ENCODE results near the gene C19orf12. TPM values are rescaled to one million over a fixed set of nuclear protein-coding genes. Genes with fewer than 3 reads are reported as not detected.

C19orf12 gene
- total RNA-seq, 1 donor from 2014 or later: 47.9 TPM

- Mint-ChIP-seq H3K27me3 (ENCODE audit: insufficient read depth) (no peaks in the 10 kb centered on the region), H3K9me3 (no peaks in the 10 kb centered on the region), H3K27ac (peak overlapping the region; percentile 38), H3K4me3 (no peak overlapping the region), H3K36me3 (ENCODE audit: low read depth) (peaks cover 6% of the 10 kb centered on the region), H3K4me1 (ENCODE audit: low read depth) (peaks cover 59% of the 10 kb centered on the region)
- no peak for DNase-seq (ENCODE audit: low spot score)
- intact Hi-C loops (cut with micrococcal nuclease): no loop called here
Measured at GRCh38 chr19:29686285-29686805, 28.7 kb downstream of the C19orf12 start.

- Mint-ChIP-seq H3K27me3 (ENCODE audit: insufficient read depth) (no peaks in the 10 kb centered on the region), H3K4me3 (no peak overlapping the region), H3K27ac (no peak overlapping the region), H3K9me3 (no peaks in the 10 kb centered on the region), H3K4me1 (ENCODE audit: low read depth) (peaks cover 60% of the 10 kb centered on the region), H3K36me3 (ENCODE audit: low read depth) (peaks cover 5% of the 10 kb centered on the region)
- no peak for DNase-seq (ENCODE audit: low spot score)
- intact Hi-C loops (cut with micrococcal nuclease): no loop called here
Measured at GRCh38 chr19:29685326-29685725, 29.7 kb downstream of the C19orf12 start.

GRCh38 chr19:29683009-29683408, 32.1 kb downstream of the C19orf12 start:
- no peak for DNase-seq (ENCODE audit: low spot score)
- no peak overlapping the region for H3K27ac Mint-ChIP-seq
- no peaks in the 10 kb centered on the region for H3K9me3 Mint-ChIP-seq
- no peaks in the 10 kb centered on the region for H3K36me3 Mint-ChIP-seq (ENCODE audit: low read depth)
- no peaks in the 10 kb centered on the region for H3K27me3 Mint-ChIP-seq (ENCODE audit: insufficient read depth)
- intact Hi-C loops (cut with micrococcal nuclease): no loop called here
- no peak overlapping the region for H3K4me3 Mint-ChIP-seq
- H3K4me1 Mint-ChIP-seq (ENCODE audit: low read depth): peaks cover 53% of the 10 kb centered on the region

DNA sequence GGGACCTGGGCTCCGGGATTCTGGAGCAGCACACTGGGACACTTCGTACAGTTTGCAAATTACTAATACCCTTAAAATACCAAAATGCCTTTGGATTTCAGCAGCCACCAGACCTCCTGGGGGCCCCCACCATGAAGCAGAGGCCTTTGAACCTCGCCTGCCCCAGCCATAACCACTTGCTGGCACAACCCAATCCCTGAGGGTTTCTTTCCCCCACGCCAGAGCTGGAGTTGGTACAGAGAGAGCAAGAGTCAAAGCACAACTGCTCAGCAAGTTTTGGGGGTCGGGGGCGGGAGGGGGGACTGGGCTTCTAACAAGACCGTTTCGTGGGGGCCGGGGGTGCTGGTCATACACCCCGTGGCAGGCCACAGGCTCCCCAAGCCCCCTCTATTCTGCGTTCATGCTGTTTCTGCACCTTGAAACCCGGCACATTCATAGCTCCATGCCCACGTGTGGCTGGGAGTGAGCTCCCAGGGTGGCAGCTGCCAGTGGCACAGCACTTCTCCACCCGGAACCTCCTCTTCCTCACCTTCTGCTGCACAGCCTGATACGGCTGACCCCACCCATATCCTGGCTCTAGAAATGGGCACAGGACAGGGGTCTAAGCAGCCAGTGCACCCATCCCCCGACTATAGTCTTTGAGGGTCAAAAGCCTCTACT, 32.7 kb downstream of the C19orf12 start:
- H3K36me3 Mint-ChIP-seq (ENCODE audit: low read depth): no peaks in the 10 kb centered on the region
- no peaks in the 10 kb centered on the region for H3K27me3 Mint-ChIP-seq (ENCODE audit: insufficient read depth)
- no peak overlapping the region for H3K27ac Mint-ChIP-seq
- no peaks in the 10 kb centered on the region for H3K9me3 Mint-ChIP-seq
- intact Hi-C loops (cut with micrococcal nuclease): no loop called here
- H3K4me3 Mint-ChIP-seq: no peak overlapping the region
- no peak for DNase-seq (ENCODE audit: low spot score)
- peaks cover 46% of the 10 kb centered on the region for H3K4me1 Mint-ChIP-seq (ENCODE audit: low read depth)

GRCh38 chr19:29681422-29682235, 33.4 kb downstream of the C19orf12 start:
- Mint-ChIP-seq H3K4me1 (ENCODE audit: low read depth) (peaks cover 46% of the 10 kb centered on the region), H3K9me3 (no peaks in the 10 kb centered on the region), H3K36me3 (ENCODE audit: low read depth) (peaks cover 6% of the 10 kb centered on the region), H3K27ac (peak overlapping the region; percentile 86), H3K27me3 (ENCODE audit: insufficient read depth) (no peaks in the 10 kb centered on the region), H3K4me3 (peak overlapping the region; percentile 60)
- intact Hi-C loops (cut with micrococcal nuclease): loop anchor here (2.0 kb wide), 1 partner anchor 15 kb away; no protein-coding TSS in a partner anchor
- DNase-seq (ENCODE audit: low spot score): no peak

- intact Hi-C loops (cut with micrococcal nuclease): loop anchor here (1.0 to 2.0 kb wide), 2 partner anchors 10 to 14 kb away; no protein-coding TSS in a partner anchor
- H3K4me3 Mint-ChIP-seq: peak overlapping the region; percentile 60
Measured at GRCh38 chr19:29680937-29681336, 34.1 kb downstream of the C19orf12 start.

GRCh38 chr19:29680447-29680846, 34.6 kb downstream of the C19orf12 start:
- H3K9me3 Mint-ChIP-seq: no peaks in the 10 kb centered on the region
- H3K4me3 Mint-ChIP-seq: peak overlapping the region; percentile 37
- peaks cover 44% of the 10 kb centered on the region for H3K4me1 Mint-ChIP-seq (ENCODE audit: low read depth)
- H3K36me3 Mint-ChIP-seq (ENCODE audit: low read depth): peaks cover 15% of the 10 kb centered on the region
- no peaks in the 10 kb centered on the region for H3K27me3 Mint-ChIP-seq (ENCODE audit: insufficient read depth)
- H3K27ac Mint-ChIP-seq: peak overlapping the region; percentile 86
- intact Hi-C loops (cut with micrococcal nuclease): loop anchor here (1.0 to 2.0 kb wide), 2 partner anchors 9 to 14 kb away; no protein-coding TSS in a partner anchor
- DNase-seq (ENCODE audit: low spot score): peak; percentile 81

More at GRCh38 chr19:29680937-29681336, 34.1 kb downstream of the C19orf12 start:
- no peak for DNase-seq (ENCODE audit: low spot score)
- Mint-ChIP-seq H3K36me3 (ENCODE audit: low read depth) (peaks cover 12% of the 10 kb centered on the region), H3K4me1 (ENCODE audit: low read depth) (peaks cover 45% of the 10 kb centered on the region), H3K27me3 (ENCODE audit: insufficient read depth) (no peaks in the 10 kb centered on the region), H3K9me3 (no peaks in the 10 kb centered on the region), H3K27ac (peak overlapping the region; percentile 86)

DNA sequence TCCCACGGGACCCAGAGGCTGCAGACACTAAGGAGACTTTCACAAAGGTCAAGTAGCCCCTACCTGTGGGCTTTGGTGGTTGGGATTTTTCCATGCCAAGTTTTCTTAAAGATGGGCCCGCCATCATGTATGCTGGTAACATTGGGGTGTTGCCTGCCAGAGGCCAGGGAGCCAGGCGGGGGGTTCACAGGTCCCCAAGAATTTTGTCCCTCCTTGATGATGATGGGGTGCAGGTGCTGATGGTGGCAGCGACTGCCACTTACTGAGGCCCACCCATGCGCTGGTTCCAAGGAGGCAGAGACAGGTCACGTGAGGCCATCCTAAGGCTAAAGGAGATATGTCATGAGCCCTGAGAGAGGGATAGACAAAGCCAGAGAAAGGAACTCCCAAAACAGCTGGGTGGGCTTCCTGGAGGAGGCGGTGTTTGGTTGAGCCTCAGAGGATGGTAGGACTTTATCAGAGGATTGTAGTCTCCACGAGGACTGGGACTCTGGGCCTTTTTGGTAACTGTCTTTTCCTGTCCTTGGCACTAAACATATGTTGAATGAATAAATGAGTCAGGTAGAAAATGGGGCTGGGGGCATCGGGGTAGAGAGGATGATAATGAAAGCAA, 35.4 kb downstream of the C19orf12 start:
- Mint-ChIP-seq H3K9me3 (no peaks in the 10 kb centered on the region), H3K4me3 (peak overlapping the region; percentile 42), H3K27ac (peak overlapping the region; percentile 78), H3K4me1 (ENCODE audit: low read depth) (peaks cover 37% of the 10 kb centered on the region), H3K36me3 (ENCODE audit: low read depth) (peaks cover 16% of the 10 kb centered on the region), H3K27me3 (ENCODE audit: insufficient read depth) (no peaks in the 10 kb centered on the region)
- no peak for DNase-seq (ENCODE audit: low spot score)
- intact Hi-C loops (cut with micrococcal nuclease): loop anchor here (1.0 to 2.0 kb wide), 2 partner anchors 8 to 13 kb away; no protein-coding TSS in a partner anchor

DNA sequence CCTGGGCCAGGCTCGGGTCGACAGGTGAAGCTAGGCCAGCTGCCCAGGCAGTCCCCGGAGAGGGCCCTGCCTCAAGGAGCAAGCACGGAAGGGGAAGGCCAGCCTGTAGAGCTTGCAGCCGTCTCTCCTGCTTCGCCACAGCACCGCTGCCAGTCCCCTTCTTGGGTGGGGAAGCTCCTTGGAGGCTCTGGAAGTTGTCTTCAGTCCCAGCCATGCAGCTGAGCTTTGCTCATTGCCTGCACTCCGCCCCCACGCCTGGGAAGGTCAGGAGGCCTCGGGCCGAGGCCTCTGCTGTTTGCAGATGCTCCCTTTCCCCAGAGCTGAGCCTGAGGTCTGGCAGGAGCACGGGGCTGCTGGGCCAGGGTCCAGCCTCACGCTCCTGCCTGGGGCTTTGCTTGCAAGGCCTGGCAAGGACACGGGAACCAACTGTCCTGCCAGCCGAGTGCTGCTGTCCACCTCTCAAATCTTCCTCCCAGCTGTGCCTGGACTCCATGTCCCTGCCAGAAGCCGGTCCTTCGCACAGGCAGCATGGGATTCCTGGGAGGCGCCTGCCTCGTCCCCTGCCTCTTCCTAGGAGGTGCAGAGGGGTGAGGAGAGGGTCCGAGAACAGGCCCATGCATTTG, 36.5 kb downstream of the C19orf12 start:
- Mint-ChIP-seq H3K4me1 (ENCODE audit: low read depth) (peaks cover 35% of the 10 kb centered on the region), H3K4me3 (no peak overlapping the region), H3K36me3 (ENCODE audit: low read depth) (peaks cover 17% of the 10 kb centered on the region), H3K27ac (no peak overlapping the region), H3K9me3 (no peaks in the 10 kb centered on the region), H3K27me3 (ENCODE audit: insufficient read depth) (no peaks in the 10 kb centered on the region)
- DNase-seq (ENCODE audit: low spot score): no peak
- intact Hi-C loops (cut with micrococcal nuclease): no loop called here

DNA sequence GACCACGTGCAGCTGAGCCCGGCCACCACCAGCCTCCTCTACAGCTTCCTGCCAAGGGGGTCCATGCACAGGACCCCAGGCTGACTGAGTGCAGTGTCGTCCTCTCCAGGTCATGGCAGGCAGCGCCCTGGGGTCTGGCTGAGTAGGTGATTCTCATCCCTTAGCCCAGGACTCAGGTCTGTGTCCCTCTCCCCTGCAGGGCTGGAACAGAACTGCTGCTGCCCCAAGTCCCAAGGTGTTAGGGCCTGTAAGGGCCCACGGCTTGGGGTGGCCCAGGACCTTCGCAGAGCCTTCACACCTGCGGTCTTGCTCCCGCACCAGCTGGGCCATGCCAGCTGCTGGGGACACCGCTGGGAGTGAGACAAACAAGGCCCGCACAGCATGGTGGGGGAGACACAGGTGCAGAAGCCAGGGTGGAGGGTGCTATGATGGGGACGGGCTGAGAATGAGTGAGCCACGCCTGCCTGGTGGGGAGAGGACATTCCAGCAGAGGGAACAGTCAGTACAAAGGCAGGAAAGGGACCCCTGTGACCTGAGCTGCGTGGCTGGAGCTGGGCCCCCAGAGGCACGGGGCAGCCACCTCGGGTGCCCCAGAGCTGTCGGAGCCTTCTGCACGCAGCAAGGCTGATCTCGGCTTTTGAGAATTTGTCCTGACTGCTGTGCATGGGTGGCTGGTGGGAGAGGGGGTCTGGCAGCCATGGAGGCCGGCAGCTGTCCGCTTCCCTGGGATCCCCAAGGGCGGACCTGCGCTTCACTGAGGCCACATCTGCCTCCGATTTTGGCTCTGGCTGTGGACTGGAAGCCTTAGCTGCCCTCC, 37.9 kb downstream of the C19orf12 start:
- Mint-ChIP-seq H3K9me3 (no peaks in the 10 kb centered on the region), H3K27ac (no peak overlapping the region), H3K4me3 (no peak overlapping the region), H3K4me1 (ENCODE audit: low read depth) (peaks cover 47% of the 10 kb centered on the region), H3K27me3 (ENCODE audit: insufficient read depth) (no peaks in the 10 kb centered on the region), H3K36me3 (ENCODE audit: low read depth) (peaks cover 29% of the 10 kb centered on the region)
- DNase-seq (ENCODE audit: low spot score): no peak
- intact Hi-C loops (cut with micrococcal nuclease): no loop called here

DNA sequence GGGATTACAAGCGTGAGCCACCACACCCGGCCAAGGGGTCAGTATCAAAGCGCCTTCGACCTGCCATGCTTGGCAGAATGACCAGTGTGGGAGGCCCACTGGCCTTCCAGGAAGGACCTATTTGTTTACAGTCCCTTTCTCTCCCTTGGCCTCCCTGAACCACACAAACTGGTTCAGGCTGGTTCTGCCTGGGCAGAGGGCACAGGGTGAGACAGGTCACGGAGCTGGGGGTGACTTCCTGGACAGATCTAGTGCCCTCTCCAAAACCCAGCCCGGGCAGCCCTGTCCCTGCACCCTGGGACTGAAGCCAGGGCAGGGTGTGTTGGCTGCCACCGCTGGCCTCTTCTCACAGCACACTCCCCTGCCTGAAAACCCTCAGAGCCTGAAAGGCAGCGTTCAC, 38.5 kb downstream of the C19orf12 start:
- Mint-ChIP-seq H3K27ac (peak overlapping the region; percentile 48), H3K4me3 (no peak overlapping the region), H3K9me3 (no peaks in the 10 kb centered on the region), H3K27me3 (ENCODE audit: insufficient read depth) (no peaks in the 10 kb centered on the region), H3K4me1 (ENCODE audit: low read depth) (peaks cover 52% of the 10 kb centered on the region), H3K36me3 (ENCODE audit: low read depth) (peaks cover 34% of the 10 kb centered on the region)
- no peak for DNase-seq (ENCODE audit: low spot score)
- intact Hi-C loops (cut with micrococcal nuclease): no loop called here
